Hepatocyte (in vitro differentiated cells): Measurements from ENCODE around the gene USP36.

ENCODE experiments used
- CTCF ChIP-seq: fragments of 200-600 bp; sonication (generic); IDR thresholded peaks from 2 replicates; pipeline ENCODE4 v1.5.1; 2016; ENCODE audit warnings: antibody characterized with exemption, mild to moderate bottlenecking; ENCODE audit not compliant: poor library complexity
- EZH2 ChIP-seq: fragments of 200-600 bp; sonication (generic); IDR thresholded peaks from 2 replicates; pipeline ENCODE4 v1.6.1; 2016; ENCODE audit warnings: antibody characterized with exemption, mild to moderate bottlenecking, borderline replicate concordance
- EZH2phosphoT487 ChIP-seq: fragments of 200-600 bp; sonication (generic); IDR thresholded peaks from one replicate; pipeline ENCODE4 v1.6.1; 2018; ENCODE audit warnings: antibody characterized with exemption, mild to moderate bottlenecking, low read depth, moderate library complexity; ENCODE audit not compliant: unreplicated experiment, severe bottlenecking

- TF ChIP-seq CTCF (no peak), EZH2phosphoT487 (no peak), EZH2 (no peak)
Observed at GRCh38 chr17:78873519-78874340, 33.1 kb upstream of the USP36 start.
